Endothelial cell of umbilical vein (primary cell): ENCODE measurements around the gene ARHGEF6. TPM values are rescaled to one million over a fixed set of nuclear protein-coding genes. Genes with fewer than 3 reads are reported as not detected.
A peak's percentile ranks its signal among the peaks of the same experiment; 100 is the strongest.

ENCODE experiments used
- BruUV-seq: library from RNA; stranded (reverse); fragments of 400-500 nt; replicated peaks from 2 replicates; lab custom pipeline; 2021; lab: Mats Ljungman, UMichigan
- CTCF ChIA-PET: fragments of 300-600, 350-600 bp; sonication (Branson Sonifier 250); formaldehyde crosslinking; loops from one replicate; lab custom pipeline; 2021; ENCODE audit warnings: antibody characterized with exemption, inconsistent platforms; lab: Charles Lee
- POLR2A ChIA-PET: fragments of 300-600, 350-600 bp; sonication (Branson Sonifier 250); formaldehyde crosslinking; loops from one replicate; lab custom pipeline; 2021; ENCODE audit warnings: antibody characterized with exemption, inconsistent platforms; lab: Charles Lee
- DNase-seq: peaks from one replicate; pipeline ENCODE4 v3.0.0-alpha.2; 2011; ENCODE audit warnings: low read depth, low spot score
- FAIRE-seq: peaks from 2 replicates; lab custom pipeline; 2011; peaks lifted over from hg19 to GRCh38; lab: Jason Lieb, UNC
- H2AFZ ChIP-seq: 2 replicates; pipeline ENCODE4 v1.6.0; 2012; ENCODE audit warnings: low read depth, low read length, control low read depth, inconsistent platforms
- H3K27ac ChIP-seq: 2 replicates; pipeline ENCODE4 v1.5.1; 2011; ENCODE audit warnings: low read depth, mild to moderate bottlenecking, control low read depth, low read length, moderate library complexity; ENCODE audit not compliant: insufficient read depth
- H3K27me3 ChIP-seq, 2 experiments: 2 replicates each; pipeline versions ENCODE4 v1.6.0 to v1.6.1; 2011; ENCODE audit warnings: low read length in 2 of 2, mixed read lengths in 1 of 2; ENCODE audit not compliant: control insufficient read depth in 2 of 2, insufficient read depth in 2 of 2
- H3K36me3 ChIP-seq, 2 experiments: 2 replicates in 1 of 2; 3 replicates in 1 of 2; pipeline ENCODE4 v1.5.1; 2011; ENCODE audit warnings: low read length in 2 of 2, mild to moderate bottlenecking in 1 of 2, moderate library complexity in 1 of 2; ENCODE audit not compliant: control insufficient read depth in 2 of 2, insufficient read depth in 2 of 2; ENCODE audit errors: extremely low read depth in 1 of 2
- H3K4me1 ChIP-seq: 3 replicates; pipeline ENCODE4 v1.5.1; 2011; ENCODE audit warnings: mild to moderate bottlenecking, low read length; ENCODE audit not compliant: control insufficient read depth, insufficient read depth; ENCODE audit errors: extremely low read depth
- H3K4me2 ChIP-seq: 2 replicates; pipeline ENCODE4 v1.6.1; 2011; ENCODE audit warnings: low read length, control low read depth, mixed read lengths; ENCODE audit not compliant: insufficient read depth
- H3K4me3 ChIP-seq, 3 experiments: fragments of 200-600 bp in 1 of 3; sonication (generic), shearing (Covaris generic) in 1 of 3; replicated peaks in 1 of 3; 2 replicates each; pipeline ENCODE4 v1.5.1; 2011 to 2016; ENCODE audit warnings: control low read depth in 3 of 3, low read length in 3 of 3, mild to moderate bottlenecking in 2 of 3, inconsistent platforms in 1 of 3, low read depth in 1 of 3, moderate library complexity in 1 of 3; ENCODE audit not compliant: insufficient read depth in 1 of 3
- H3K79me2 ChIP-seq: 2 replicates; pipeline ENCODE4 v1.6.0; 2012; ENCODE audit warnings: low read length, inconsistent platforms; ENCODE audit not compliant: control insufficient read depth, insufficient read depth
- H3K9ac ChIP-seq: replicated peaks from 2 replicates; pipeline ENCODE3; 2011; ENCODE audit warnings: low read length, control low read depth; ENCODE audit not compliant: insufficient read depth; ENCODE audit errors: extremely low read depth
- H3K9me1 ChIP-seq: replicated peaks from 3 replicates; pipeline ENCODE4 v1.6.0; 2011; ENCODE audit warnings: mild to moderate bottlenecking, low read length; ENCODE audit not compliant: control insufficient read depth, insufficient read depth; ENCODE audit errors: extremely low read depth
- H3K9me3 ChIP-seq: replicated peaks from 2 replicates; pipeline ENCODE4 v1.5.1; 2012; ENCODE audit warnings: low read length, inconsistent platforms; ENCODE audit not compliant: control insufficient read depth, insufficient read depth
- H4K20me1 ChIP-seq: replicated peaks from 2 replicates; pipeline ENCODE3; 2011; ENCODE audit warnings: mild to moderate bottlenecking, low read length; ENCODE audit not compliant: control insufficient read depth, insufficient read depth; ENCODE audit errors: extremely low read depth
- CTCF ChIP-seq, 2 donors: IDR thresholded peaks; 1 replicate in 1 of 2; 2 replicates in 1 of 2; pipeline ENCODE4 v1.5.1; 2011; ENCODE audit warnings: low read length in 2 of 2, mild to moderate bottlenecking in 2 of 2, moderate library complexity in 2 of 2, control low read depth in 1 of 2, inconsistent platforms in 1 of 2, low read depth in 1 of 2; ENCODE audit not compliant: insufficient read depth in 1 of 2; ENCODE audit errors: extremely low read depth in 1 of 2
- EZH2 ChIP-seq: IDR thresholded peaks from 2 replicates; pipeline ENCODE4 v1.6.1; 2012; ENCODE audit warnings: borderline replicate concordance, low read depth, mild to moderate bottlenecking, moderate library complexity, low read length, inconsistent platforms; ENCODE audit not compliant: severe bottlenecking
- FOS ChIP-seq: IDR thresholded peaks from 2 replicates; pipeline ENCODE4 v1.6.1; 2011; ENCODE audit warnings: mild to moderate bottlenecking, low read length, moderate library complexity, borderline replicate concordance; ENCODE audit not compliant: insufficient read depth
- GATA2 ChIP-seq: IDR thresholded peaks from 2 replicates; pipeline ENCODE4 v1.7.0; 2011; ENCODE audit warnings: low read depth, mild to moderate bottlenecking, moderate library complexity, mixed read lengths, low read length; ENCODE audit not compliant: insufficient read length, insufficient read depth
- JUN ChIP-seq: IDR thresholded peaks from 2 replicates; pipeline ENCODE4 v1.6.1; 2011; ENCODE audit warnings: borderline replicate concordance, low read depth; ENCODE audit not compliant: insufficient read length, insufficient read depth
- MAX ChIP-seq: IDR thresholded peaks from 2 replicates; pipeline ENCODE4 v1.6.1; 2011; ENCODE audit not compliant: insufficient read depth, insufficient read length
- MYC ChIP-seq: IDR thresholded peaks from one replicate; pipeline ENCODE4 v1.6.1; 2011; ENCODE audit warnings: mild to moderate bottlenecking, low read depth, low read length
- POLR2A ChIP-seq: IDR thresholded peaks from 2 replicates; pipeline ENCODE4 v1.6.1; 2012; ENCODE audit warnings: low read depth, mild to moderate bottlenecking, control low read depth, low read length
- POLR2AphosphoS5 ChIP-seq: IDR thresholded peaks from 2 replicates; pipeline ENCODE4 v1.6.1; 2012; ENCODE audit warnings: low read depth, mild to moderate bottlenecking, control low read depth, low read length, moderate library complexity; ENCODE audit not compliant: insufficient read depth
- dilution Hi-C: fragments of 300-500 bp; cut with MboI; formaldehyde crosslinking; loops from one replicate; pipeline ENCODE4 v1.15.0; 2019; ENCODE audit warnings: low sequenced_read_pairs; ENCODE audit not compliant: extremely low pct_ligation_motif_present
- intact Hi-C: fragments of 100-400 bp; cut with micrococcal nuclease; formaldehyde crosslinking; loops from one replicate; pipeline ENCODE4 v1.10.0; 2022
- polyA plus RNA-seq, 4 experiments: library from polyadenylated mRNA; depleted of rRNA in 3 of 4; stranded (reverse) in 3 of 4; unstranded in 1 of 4; fragments of >200 nt; gene quantifications; 2 replicates each; pipeline versions ENCODE4 v1.2.1 to v1.2.3, GENCODE V29; 2011 to 2012; ENCODE audit warnings: missing spikeins in 1 of 4
- total RNA-seq: library from RNA; stranded (reverse); gene quantifications from 2 replicates; pipeline ENCODE4 v1.2.3, GENCODE V29; 2021

The ARHGEF6 gene
- total and polyA plus RNA-seq, 2 donors (not counting 3 experiments of a cell fraction or from before 2014, with no cell fraction given), result 4.9 to 6.4 TPM

- no peak overlapping the region for H3K9ac ChIP-seq
- H3K4me3 ChIP-seq, result no peak overlapping the region
- H3K9me1 ChIP-seq, result no peaks in the 10 kb centered on the region
- H2AFZ ChIP-seq, result no peak overlapping the region
- H3K4me1 ChIP-seq, result no peaks in the 10 kb centered on the region
- FAIRE-seq (no peak), DNase-seq (no peak)
- intact Hi-C loops (no loop called here), dilution Hi-C loops (no loop called here)
- H3K4me2 ChIP-seq, result no peak overlapping the region
- H3K27me3 ChIP-seq, result no peaks in the 10 kb centered on the region
- no TSS peak for BruUV-seq
- CTCF ChIA-PET, result no interaction called here
- TF ChIP-seq CTCF (IDR thresholded peaks at IDR 0.05; ENCODE audit: extremely low read depth in 1 of 2, insufficient read depth in 1 of 2, low read depth in 1 of 2, low read length in 2 of 2) (no peak), FOS (peak; percentile 9)
- H3K79me2 ChIP-seq, result no peaks in the 10 kb centered on the region
- no peaks in the 10 kb centered on the region for H3K9me3 ChIP-seq
- H3K36me3 ChIP-seq, result no peaks in the 10 kb centered on the region
- no peak overlapping the region for H3K27ac ChIP-seq
- POLR2A ChIA-PET, result no interaction called here
- H4K20me1 ChIP-seq, result no peaks in the 10 kb centered on the region
Measured at GRCh38 chrX:136639506-136640176, 141.1 kb downstream of the ARHGEF6 start.

DNA sequence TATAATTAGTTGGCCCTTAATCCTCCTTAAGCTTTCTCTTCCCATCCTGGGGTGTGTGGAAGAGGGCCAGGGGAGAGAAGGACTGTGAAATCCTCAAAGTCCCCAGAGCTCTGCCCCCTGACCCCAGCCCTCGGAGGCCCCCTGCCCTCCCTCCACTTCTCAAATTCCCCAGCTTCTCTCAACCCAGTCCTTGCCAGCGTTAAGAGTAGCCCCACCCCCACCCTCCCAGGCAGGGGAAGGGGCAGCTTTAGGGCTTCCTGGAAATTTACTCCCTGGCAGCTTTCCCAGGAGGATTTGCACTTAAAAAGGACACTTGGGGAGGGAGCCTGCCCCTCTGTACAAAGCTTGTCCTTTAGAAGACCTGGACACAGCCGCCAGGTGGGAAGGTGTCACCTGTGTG, 144.6 kb downstream of the ARHGEF6 start:
- DNase-seq, result no peak
- BruUV-seq, result no TSS peak
- Histone ChIP-seq H2AFZ (no peak overlapping the region), H3K9me1 (no peaks in the 10 kb centered on the region), H3K27me3 (no peaks in the 10 kb centered on the region), H4K20me1 (no peaks in the 10 kb centered on the region), H3K4me2 (no peak overlapping the region), H3K9ac (no peak overlapping the region), H3K27ac (no peak overlapping the region), H3K9me3 (no peaks in the 10 kb centered on the region), H3K36me3 (no peaks in the 10 kb centered on the region), H3K79me2 (no peaks in the 10 kb centered on the region), H3K4me1 (no peaks in the 10 kb centered on the region), H3K4me3 (no peak overlapping the region)
- dilution Hi-C loops, result no loop called here
- intact Hi-C loops, result no loop called here
- FAIRE-seq, result no peak
- POLR2A ChIA-PET, result no interaction called here
- CTCF ChIA-PET, result no interaction called here
- TF ChIP-seq EZH2 (no peak), GATA2 (no peak), MAX (no peak), MYC (no peak), FOS (no peak), CTCF (IDR thresholded peaks at IDR 0.05; ENCODE audit: extremely low read depth in 1 of 2, insufficient read depth in 1 of 2, low read depth in 1 of 2, low read length in 2 of 2) (no peak), JUN (no peak), POLR2AphosphoS5 (no peak), POLR2A (no peak)
